Osteocyte (in vitro differentiated cells): ENCODE measurements around the gene HERC6. TPM values are rescaled to one million over a fixed set of nuclear protein-coding genes. Genes with fewer than 3 reads are reported as not detected.

ENCODE experiments used
- DNase-seq: peaks from one replicate; pipeline ENCODE4 v3.0.0; 2021; ENCODE audit warnings: mixed read lengths; ENCODE audit not compliant: unreplicated experiment; ENCODE audit errors: extremely low spot score
- H3K27ac Mint-ChIP-seq: one replicate; pipeline ENCODE4 v1.8.0; 2021; ENCODE audit warnings: mild to moderate bottlenecking, mixed read lengths; ENCODE audit not compliant: unreplicated experiment
- H3K27me3 Mint-ChIP-seq: one replicate; pipeline ENCODE4 v1.8.0; 2021; ENCODE audit warnings: mixed read lengths; ENCODE audit not compliant: unreplicated experiment
- H3K36me3 Mint-ChIP-seq: one replicate; pipeline ENCODE4 v1.8.0; 2021; ENCODE audit warnings: mixed read lengths; ENCODE audit not compliant: unreplicated experiment
- H3K4me1 Mint-ChIP-seq: one replicate; pipeline ENCODE4 v1.8.0; 2021; ENCODE audit warnings: mixed read lengths; ENCODE audit not compliant: unreplicated experiment
- H3K4me3 Mint-ChIP-seq: one replicate; pipeline ENCODE4 v1.8.0; 2021; ENCODE audit warnings: mild to moderate bottlenecking, moderate library complexity, mixed read lengths; ENCODE audit not compliant: unreplicated experiment
- H3K9me3 Mint-ChIP-seq: one replicate; pipeline ENCODE4 v1.8.0; 2021; ENCODE audit warnings: mixed read lengths; ENCODE audit not compliant: unreplicated experiment
- CTCF ChIP-seq: fragments of 200-600 bp; sonication (generic); IDR thresholded peaks from 2 replicates; pipeline ENCODE4 v1.5.0; 2021; ENCODE audit warnings: antibody characterized with exemption, mild to moderate bottlenecking, moderate library complexity
- total RNA-seq: library from RNA; stranded (reverse); gene quantifications from 2 replicates; pipeline ENCODE4 v1.2.1, GENCODE V29; 2021

The HERC6 gene
- total RNA-seq, 1 donor from 2014 or later = 2.3 TPM

DNA sequence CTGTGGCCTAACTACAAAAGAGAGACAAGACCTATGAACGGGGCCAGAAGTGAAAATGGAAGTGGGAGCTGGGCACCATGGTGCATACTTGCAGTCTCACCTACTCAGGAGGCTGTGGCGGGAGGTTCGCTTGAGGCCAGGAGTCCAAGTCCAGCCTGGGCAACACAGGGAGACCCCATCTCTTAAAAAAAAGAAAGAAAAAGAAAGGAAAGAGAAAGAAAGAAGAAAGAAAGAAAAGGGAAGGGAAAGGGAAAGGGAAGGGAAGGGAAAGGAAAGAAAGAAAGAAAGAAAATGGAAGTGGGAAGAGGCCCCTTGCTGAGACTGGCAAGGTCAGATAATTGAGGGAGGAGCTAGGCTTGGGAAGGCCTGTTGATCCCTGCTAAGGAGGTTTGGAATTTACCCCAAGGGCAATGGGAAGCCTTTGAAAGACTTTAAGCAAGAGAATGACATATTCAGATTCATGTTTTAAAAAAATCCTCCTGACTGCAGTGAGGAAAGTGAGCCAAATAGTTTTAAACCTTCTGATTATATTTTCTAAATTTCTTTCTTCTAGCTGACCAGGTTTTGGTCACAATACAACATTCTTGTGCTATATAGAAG, 60.6 kb downstream of the HERC6 start:
- Mint-ChIP-seq H3K9me3 (no peaks in the 10 kb centered on the region), H3K27ac (no peak overlapping the region), H3K4me3 (no peak overlapping the region), H3K36me3 (no peaks in the 10 kb centered on the region), H3K27me3 (no peaks in the 10 kb centered on the region), H3K4me1 (peaks cover 14% of the 10 kb centered on the region)
- DNase-seq = no peak
- no peak for TF ChIP-seq CTCF

GRCh38 chr4:88440146-88440545, 61.5 kb downstream of the HERC6 start:
- Mint-ChIP-seq H3K27ac (no peak overlapping the region), H3K9me3 (no peaks in the 10 kb centered on the region), H3K36me3 (no peaks in the 10 kb centered on the region), H3K27me3 (no peaks in the 10 kb centered on the region), H3K4me3 (no peak overlapping the region), H3K4me1 (peaks cover 14% of the 10 kb centered on the region)
- no peak for DNase-seq
- TF ChIP-seq CTCF = no peak

DNA sequence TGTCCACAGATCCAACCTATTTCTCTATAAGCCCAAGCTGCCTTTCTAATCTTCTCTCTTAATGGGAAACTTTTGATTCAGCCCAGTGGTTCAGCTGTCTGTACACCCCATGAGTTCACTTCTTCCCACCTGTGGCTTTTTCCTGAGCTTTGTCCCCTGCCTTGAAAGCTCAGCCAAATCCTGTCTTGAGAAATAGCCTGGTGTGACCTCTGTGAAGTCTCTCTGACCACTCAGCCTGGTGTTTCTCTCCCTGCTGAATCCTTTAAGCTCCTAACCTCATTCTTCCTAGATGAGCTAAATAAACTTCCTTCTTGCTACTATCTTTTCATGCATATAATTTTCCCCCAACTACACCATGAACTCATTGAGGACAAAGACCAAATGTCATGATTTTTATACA, 63.0 kb downstream of the HERC6 start:
- Mint-ChIP-seq H3K4me3 (no peak overlapping the region), H3K27ac (no peak overlapping the region), H3K36me3 (no peaks in the 10 kb centered on the region), H3K9me3 (no peaks in the 10 kb centered on the region), H3K4me1 (peaks cover 14% of the 10 kb centered on the region), H3K27me3 (no peaks in the 10 kb centered on the region)
- no peak for TF ChIP-seq CTCF
- DNase-seq = no peak

GRCh38 chr4:88442689-88443191, 64.1 kb downstream of the HERC6 start:
- Mint-ChIP-seq H3K36me3 (no peaks in the 10 kb centered on the region), H3K27me3 (no peaks in the 10 kb centered on the region)

DNA sequence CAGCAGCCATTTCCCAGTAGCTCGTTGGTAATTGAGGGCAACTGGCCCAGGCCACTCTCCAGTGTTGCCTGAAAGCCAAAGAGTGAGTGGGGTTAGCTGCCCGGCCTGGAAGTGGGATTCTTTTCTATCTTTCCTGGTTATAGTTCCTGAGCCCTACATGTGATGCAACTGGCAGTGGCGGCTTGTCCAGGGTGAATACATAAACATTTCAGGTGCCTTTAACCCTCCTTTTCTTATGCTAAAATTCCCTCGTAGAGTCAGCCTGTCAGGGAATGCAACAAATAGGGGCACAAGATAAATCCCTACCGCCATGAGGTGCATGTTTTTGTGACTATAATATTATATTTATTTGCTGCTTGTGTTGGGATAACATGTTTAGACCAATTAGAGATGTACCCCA, 64.8 kb downstream of the HERC6 start:
- H3K27ac Mint-ChIP-seq = no peak overlapping the region
- H3K4me1 Mint-ChIP-seq = peaks cover 14% of the 10 kb centered on the region
- no peaks in the 10 kb centered on the region for H3K9me3 Mint-ChIP-seq
- no peak overlapping the region for H3K4me3 Mint-ChIP-seq
- TF ChIP-seq CTCF = no peak
- no peak for DNase-seq
- no peaks in the 10 kb centered on the region for H3K36me3 Mint-ChIP-seq
- H3K27me3 Mint-ChIP-seq = no peaks in the 10 kb centered on the region

More at GRCh38 chr4:88442689-88443191, 64.1 kb downstream of the HERC6 start:
- no peaks in the 10 kb centered on the region for H3K9me3 Mint-ChIP-seq
- no peak for TF ChIP-seq CTCF
- no peak overlapping the region for H3K27ac Mint-ChIP-seq
- H3K4me1 Mint-ChIP-seq = peaks cover 14% of the 10 kb centered on the region
- DNase-seq = no peak
- no peak overlapping the region for H3K4me3 Mint-ChIP-seq
